Skeletal muscle satellite cell (primary cell): ENCODE measurements around the gene PLXNA1.
A peak's percentile ranks its signal among the peaks of the same experiment; 100 is the strongest.

Experiments
- H3K27me3 ChIP-seq: 2 replicates; pipeline ENCODE4 v1.7.0; 2013; ENCODE audit warnings: low read length; ENCODE audit not compliant: control insufficient read depth, insufficient read depth
- H3K36me3 ChIP-seq: 2 replicates; pipeline ENCODE4 v1.7.0; 2013; ENCODE audit warnings: mild to moderate bottlenecking, control low read depth, low read length; ENCODE audit not compliant: insufficient read depth
- H3K4me1 ChIP-seq: 2 replicates; pipeline ENCODE4 v1.7.0; 2013; ENCODE audit warnings: low read length; ENCODE audit not compliant: control insufficient read depth, insufficient read depth
- H3K4me2 ChIP-seq: 2 replicates; pipeline ENCODE4 v1.7.0; 2013; ENCODE audit warnings: mild to moderate bottlenecking, low read length
- H3K4me3 ChIP-seq: 2 replicates; pipeline ENCODE4 v1.7.0; 2013; ENCODE audit warnings: low read length
- H3K9ac ChIP-seq: 2 replicates; pipeline ENCODE4 v1.7.0; 2013; ENCODE audit warnings: mild to moderate bottlenecking, low read depth, low read length, moderate library complexity
- H3K9me3 ChIP-seq: replicated peaks from 2 replicates; pipeline ENCODE4 v1.7.0; 2013; ENCODE audit warnings: mild to moderate bottlenecking, control low read depth, low read length

PLXNA1 gene

GRCh38 chr3:127000761-127001160, 17.8 kb downstream of the PLXNA1 start:
- Histone ChIP-seq H3K27me3 (no peaks in the 10 kb centered on the region), H3K36me3 (peaks cover 14% of the 10 kb centered on the region), H3K4me3 (no peak overlapping the region), H3K9ac (peak overlapping the region; percentile 88), H3K9me3 (no peaks in the 10 kb centered on the region), H3K4me2 (peak overlapping the region; percentile 6), H3K4me1 (peaks cover 67% of the 10 kb centered on the region)

- peak overlapping the region; percentile 88 for H3K9ac ChIP-seq
- H3K9me3 ChIP-seq = no peaks in the 10 kb centered on the region
- no peaks in the 10 kb centered on the region for H3K27me3 ChIP-seq
- peaks cover 66% of the 10 kb centered on the region for H3K4me1 ChIP-seq
- H3K36me3 ChIP-seq = peaks cover 12% of the 10 kb centered on the region
- peak overlapping the region; percentile 46 for H3K4me3 ChIP-seq
- peak overlapping the region; percentile 82 for H3K4me2 ChIP-seq
Observed at GRCh38 chr3:127001486-127002194, 18.7 kb downstream of the PLXNA1 start.

- H3K9ac ChIP-seq = peak overlapping the region; percentile 88
- no peaks in the 10 kb centered on the region for H3K9me3 ChIP-seq
- peaks cover 58% of the 10 kb centered on the region for H3K4me1 ChIP-seq
- peak overlapping the region; percentile 82 for H3K4me2 ChIP-seq
- H3K36me3 ChIP-seq = peaks cover 15% of the 10 kb centered on the region
- H3K27me3 ChIP-seq = no peaks in the 10 kb centered on the region
- H3K4me3 ChIP-seq = peak overlapping the region; percentile 58
Observed at GRCh38 chr3:127002195-127003174, 19.6 kb downstream of the PLXNA1 start.

- H3K9me3 ChIP-seq = no peaks in the 10 kb centered on the region
- no peaks in the 10 kb centered on the region for H3K27me3 ChIP-seq
- H3K9ac ChIP-seq = no peak overlapping the region
- no peak overlapping the region for H3K4me2 ChIP-seq
- H3K36me3 ChIP-seq = peaks cover 22% of the 10 kb centered on the region
- no peak overlapping the region for H3K4me3 ChIP-seq
- H3K4me1 ChIP-seq = peaks cover 54% of the 10 kb centered on the region
Observed at GRCh38 chr3:127003175-127003555, 20.2 kb downstream of the PLXNA1 start.

- H3K4me2 ChIP-seq = no peak overlapping the region
- H3K9me3 ChIP-seq = no peaks in the 10 kb centered on the region
- H3K36me3 ChIP-seq = peaks cover 26% of the 10 kb centered on the region
- H3K9ac ChIP-seq = no peak overlapping the region
- H3K4me3 ChIP-seq = no peak overlapping the region
- no peaks in the 10 kb centered on the region for H3K27me3 ChIP-seq
- H3K4me1 ChIP-seq = peaks cover 52% of the 10 kb centered on the region
Observed at GRCh38 chr3:127003601-127004280, 20.8 kb downstream of the PLXNA1 start.

GRCh38 chr3:127004641-127005397, 21.9 kb downstream of the PLXNA1 start:
- H3K9ac ChIP-seq = no peak overlapping the region
- no peak overlapping the region for H3K4me2 ChIP-seq
- no peaks in the 10 kb centered on the region for H3K9me3 ChIP-seq
- H3K27me3 ChIP-seq = no peaks in the 10 kb centered on the region
- no peak overlapping the region for H3K4me3 ChIP-seq
- H3K36me3 ChIP-seq = peaks cover 27% of the 10 kb centered on the region
- H3K4me1 ChIP-seq = peaks cover 43% of the 10 kb centered on the region

GRCh38 chr3:127005864-127006500, 23.1 kb downstream of the PLXNA1 start:
- H3K27me3 ChIP-seq = no peaks in the 10 kb centered on the region
- H3K9ac ChIP-seq = no peak overlapping the region
- peaks cover 27% of the 10 kb centered on the region for H3K36me3 ChIP-seq
- H3K4me1 ChIP-seq = peaks cover 31% of the 10 kb centered on the region
- no peak overlapping the region for H3K4me2 ChIP-seq
- no peak overlapping the region for H3K4me3 ChIP-seq
- no peaks in the 10 kb centered on the region for H3K9me3 ChIP-seq

- H3K9ac ChIP-seq = no peak overlapping the region
- H3K27me3 ChIP-seq = no peaks in the 10 kb centered on the region
- no peaks in the 10 kb centered on the region for H3K9me3 ChIP-seq
- peaks cover 22% of the 10 kb centered on the region for H3K4me1 ChIP-seq
- no peak overlapping the region for H3K4me3 ChIP-seq
- H3K36me3 ChIP-seq = peaks cover 32% of the 10 kb centered on the region
- H3K4me2 ChIP-seq = no peak overlapping the region
Observed at GRCh38 chr3:127006781-127007436, 24.0 kb downstream of the PLXNA1 start.

GRCh38 chr3:127008236-127008635, 25.3 kb downstream of the PLXNA1 start:
- no peaks in the 10 kb centered on the region for H3K27me3 ChIP-seq
- no peak overlapping the region for H3K9ac ChIP-seq
- no peak overlapping the region for H3K4me2 ChIP-seq
- no peak overlapping the region for H3K4me3 ChIP-seq
- peaks cover 43% of the 10 kb centered on the region for H3K36me3 ChIP-seq
- H3K4me1 ChIP-seq = peaks cover 10% of the 10 kb centered on the region
- H3K9me3 ChIP-seq = no peaks in the 10 kb centered on the region

- no peaks in the 10 kb centered on the region for H3K9me3 ChIP-seq
- no peak overlapping the region for H3K4me3 ChIP-seq
- peaks cover 5% of the 10 kb centered on the region for H3K4me1 ChIP-seq
- no peak overlapping the region for H3K4me2 ChIP-seq
- H3K9ac ChIP-seq = no peak overlapping the region
- peaks cover 44% of the 10 kb centered on the region for H3K36me3 ChIP-seq
- H3K27me3 ChIP-seq = no peaks in the 10 kb centered on the region
Observed at GRCh38 chr3:127009531-127009930, 26.6 kb downstream of the PLXNA1 start.
